Chondrocyte (in vitro differentiated cells): ENCODE measurements around the gene ZSCAN16. TPM values are rescaled to one million over a fixed set of nuclear protein-coding genes. Genes with fewer than 3 reads are reported as not detected.

Experiments used
- DNase-seq: peaks from one replicate; pipeline ENCODE4 v3.0.0; 2021; ENCODE audit warnings: mixed read lengths, low spot score
- H3K27ac Mint-ChIP-seq: one replicate; pipeline ENCODE4 v1.8.0; 2021; ENCODE audit warnings: mild to moderate bottlenecking, moderate library complexity, mixed read lengths; ENCODE audit not compliant: unreplicated experiment
- H3K27me3 Mint-ChIP-seq: 2 replicates; pipeline ENCODE4 v1.8.0; 2021; ENCODE audit warnings: low read depth, mixed read lengths
- H3K36me3 Mint-ChIP-seq: 2 replicates; pipeline ENCODE4 v1.8.0; 2021; ENCODE audit warnings: low read depth, mixed read lengths
- H3K4me1 Mint-ChIP-seq: 2 replicates; pipeline ENCODE4 v1.8.0; 2021; ENCODE audit warnings: low read depth, mild to moderate bottlenecking, mixed read lengths
- H3K4me3 Mint-ChIP-seq: one replicate; pipeline ENCODE4 v1.8.0; 2021; ENCODE audit warnings: mild to moderate bottlenecking, moderate library complexity, mixed read lengths; ENCODE audit not compliant: unreplicated experiment
- H3K9me3 Mint-ChIP-seq: 2 replicates; pipeline ENCODE4 v1.8.0; 2021; ENCODE audit warnings: low read depth, mixed read lengths
- CTCF ChIP-seq: fragments of 200-600 bp; sonication (generic); IDR thresholded peaks from 2 replicates; pipeline ENCODE4 v1.5.0; 2021; ENCODE audit warnings: antibody characterized with exemption, mild to moderate bottlenecking, moderate library complexity
- total RNA-seq: library from RNA; stranded (reverse); gene quantifications from 3 replicates; pipeline ENCODE4 v1.2.1, GENCODE V29; 2021

Gene ZSCAN16
- total RNA-seq, 1 donor from 2014 or later, result 3.0 TPM

DNA sequence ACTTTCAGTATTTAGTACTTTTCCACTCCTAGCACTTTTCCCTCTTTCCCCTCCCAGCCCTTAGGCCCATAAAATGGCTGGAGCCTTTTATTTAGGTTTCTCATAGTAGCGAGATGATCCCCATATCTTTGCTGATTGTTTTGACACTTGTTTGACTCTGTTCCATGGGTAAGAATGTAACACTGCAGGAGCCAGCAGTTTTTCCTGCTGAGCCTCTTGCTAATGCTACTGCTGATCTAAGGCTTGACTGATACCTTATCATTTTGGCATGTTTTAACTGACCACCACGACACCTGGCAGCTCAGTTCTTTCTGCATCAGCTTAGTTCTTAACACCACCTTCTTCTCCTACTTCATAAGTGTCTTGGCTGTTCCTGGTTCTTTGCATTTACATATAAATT lies 46.9 kb downstream of the ZSCAN16 start:
- Mint-ChIP-seq H3K27ac (no peak overlapping the region), H3K27me3 (peaks cover 4% of the 10 kb centered on the region), H3K36me3 (peaks cover 4% of the 10 kb centered on the region), H3K4me3 (no peak overlapping the region), H3K9me3 (peaks cover 2% of the 10 kb centered on the region), H3K4me1 (peaks cover 2% of the 10 kb centered on the region)
- TF ChIP-seq CTCF, result no peak
- no peak for DNase-seq

DNA sequence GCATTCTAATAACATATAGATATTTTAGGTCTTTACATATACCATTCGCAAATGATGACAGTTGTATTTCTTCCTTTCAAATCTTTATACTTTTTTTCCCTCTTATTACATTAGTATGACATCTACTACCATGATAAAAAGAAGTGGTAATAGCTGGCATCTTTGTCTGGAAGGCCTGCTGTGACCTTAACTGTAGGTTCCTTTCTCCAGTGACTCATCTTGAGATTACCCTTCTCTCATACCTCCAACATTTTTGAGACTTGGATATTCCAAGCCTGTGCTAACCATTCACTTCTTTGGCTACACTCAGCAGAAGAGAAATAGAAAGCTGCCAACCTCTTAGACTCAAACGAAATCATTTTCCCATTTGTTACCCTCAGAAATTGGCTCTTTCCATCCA lies 47.6 kb downstream of the ZSCAN16 start:
- no peak for DNase-seq
- H3K27ac Mint-ChIP-seq, result no peak overlapping the region
- H3K4me1 Mint-ChIP-seq, result peaks cover 1% of the 10 kb centered on the region
- TF ChIP-seq CTCF, result no peak
- H3K27me3 Mint-ChIP-seq, result peaks cover 4% of the 10 kb centered on the region
- H3K9me3 Mint-ChIP-seq, result peaks cover 7% of the 10 kb centered on the region
- peaks cover 4% of the 10 kb centered on the region for H3K36me3 Mint-ChIP-seq
- no peak overlapping the region for H3K4me3 Mint-ChIP-seq

DNA sequence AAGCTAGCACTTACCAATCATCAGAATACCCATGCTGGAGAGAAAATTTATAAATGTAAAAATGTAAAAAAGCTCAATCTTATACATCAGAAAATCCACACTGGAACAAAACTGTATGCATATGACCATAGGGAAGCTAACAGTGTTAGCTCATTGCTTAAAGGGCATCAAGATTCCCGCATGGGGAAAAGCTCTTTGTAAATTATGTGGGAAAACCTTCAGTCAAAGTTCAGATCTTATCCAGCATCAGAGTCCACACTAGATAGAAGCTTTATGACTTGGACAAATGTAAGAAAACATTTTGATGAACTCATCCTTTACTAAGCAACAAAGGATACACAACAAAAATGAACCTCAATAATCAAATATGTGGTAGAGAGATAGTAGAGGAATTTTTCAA lies 52.0 kb downstream of the ZSCAN16 start:
- Mint-ChIP-seq H3K27ac (no peak overlapping the region), H3K4me3 (no peak overlapping the region), H3K27me3 (peaks cover 9% of the 10 kb centered on the region), H3K9me3 (peaks cover 10% of the 10 kb centered on the region), H3K36me3 (peaks cover 2% of the 10 kb centered on the region), H3K4me1 (no peaks in the 10 kb centered on the region)
- no peak for DNase-seq
- TF ChIP-seq CTCF, result no peak

Other genes with a start within 250 kb of the ZSCAN16 start
- gene OR2B2, start 212.2 kb upstream of the ZSCAN16 start, total RNA-seq, result not detected in 3 replicates
- not detected in 3 replicates for gene OR2B6, start 167.4 kb upstream of the ZSCAN16 start, total RNA-seq
- 0.25 to 0.39 TPM (median 0.26 TPM) in 3 replicates for gene ZNF165, start 44.0 kb upstream of the ZSCAN16 start, total RNA-seq
- 21.4 to 25.6 TPM (median 22.2 TPM) in 3 replicates for gene ZKSCAN8, start 17.3 kb downstream of the ZSCAN16 start, total RNA-seq
- 12.1 to 13.0 TPM (median 12.8 TPM) in 3 replicates for gene ZSCAN9, start 100.7 kb downstream of the ZSCAN16 start, total RNA-seq
- gene ZKSCAN4, start 127.7 kb downstream of the ZSCAN16 start, total RNA-seq, result 4.8 to 7.1 TPM (median 5.1 TPM) in 3 replicates
- not detected in 3 replicates for gene NKAPL, start 134.7 kb downstream of the ZSCAN16 start, total RNA-seq
- gene ZSCAN26, start 142.5 kb downstream of the ZSCAN16 start, total RNA-seq, result 12.6 to 18.9 TPM (median 14.8 TPM) in 3 replicates
- gene PGBD1, start 157.0 kb downstream of the ZSCAN16 start, total RNA-seq, result 7.6 to 9.9 TPM (median 8.5 TPM) in 3 replicates
- 1.8 to 2.6 TPM (median 2.0 TPM) in 3 replicates for gene ZSCAN31, start 211.5 kb downstream of the ZSCAN16 start, total RNA-seq
- gene ZKSCAN3, start 225.3 kb downstream of the ZSCAN16 start, total RNA-seq, result 4.9 to 7.8 TPM (median 5.5 TPM) in 3 replicates